CD14-positive monocyte (primary cell): ENCODE results near the gene TRIOBP. TPM values are rescaled to one million over a fixed set of nuclear protein-coding genes. Genes with fewer than 3 reads are reported as not detected.

Experiments used
- DNase-seq, 3 donors: peaks; one replicate each; pipeline ENCODE4 v3.0.0-alpha.2; 2011 to 2022
- H2AFZ ChIP-seq: 2 replicates; pipeline ENCODE4 v1.6.0; 2012; ENCODE audit warnings: mild to moderate bottlenecking, low read depth, low read length, inconsistent platforms; ENCODE audit not compliant: insufficient read depth, poor library complexity, severe bottlenecking
- H3K27ac ChIP-seq, 2 donors: 1 replicate in 1 of 2; 2 replicates in 1 of 2; pipeline ENCODE4 v1.5.1; 2012 to 2013; ENCODE audit warnings: low read length in 2 of 2, control low read depth in 1 of 2, inconsistent platforms in 1 of 2, low read depth in 1 of 2, mild to moderate bottlenecking in 1 of 2
- H3K27me3 ChIP-seq, 2 donors: one replicate each; pipeline versions ENCODE4 v1.6.0 to v1.6.1; 2011 to 2013; ENCODE audit warnings: low read length in 2 of 2; ENCODE audit not compliant: control insufficient read depth in 2 of 2, insufficient read depth in 2 of 2
- H3K36me3 ChIP-seq, 2 donors: replicated peaks in 1 of 2; 1 replicate in 1 of 2; 2 replicates in 1 of 2; pipeline versions ENCODE4 v1.5.1 to v1.6.1; 2012 to 2013; ENCODE audit warnings: low read length in 2 of 2, control low read depth in 1 of 2, inconsistent platforms in 1 of 2, mild to moderate bottlenecking in 1 of 2; ENCODE audit not compliant: insufficient read depth in 2 of 2, control insufficient read depth in 1 of 2
- H3K4me1 ChIP-seq, 2 donors: 1 replicate in 1 of 2; 2 replicates in 1 of 2; pipeline versions ENCODE4 v1.5.1 to v1.6.1; 2012 to 2013; ENCODE audit warnings: low read length in 2 of 2, control low read depth in 1 of 2, inconsistent platforms in 1 of 2, mild to moderate bottlenecking in 1 of 2, moderate library complexity in 1 of 2; ENCODE audit not compliant: insufficient read depth in 2 of 2, control insufficient read depth in 1 of 2
- H3K4me2 ChIP-seq: replicated peaks from 2 replicates; pipeline ENCODE3; 2012; ENCODE audit warnings: low read length, moderate library complexity, mild to moderate bottlenecking; ENCODE audit not compliant: poor library complexity, severe bottlenecking; ENCODE audit errors: extremely low read depth
- H3K4me3 ChIP-seq, 3 experiments: fragments of 200-600 bp in 1 of 3; sonication (generic) in 1 of 3; replicated peaks in 1 of 3; 1 replicate in 2 of 3; 2 replicates in 1 of 3; pipeline ENCODE4 v1.5.1; 2011 to 2013; ENCODE audit warnings: low read length in 3 of 3, mild to moderate bottlenecking in 3 of 3, control low read depth in 2 of 3, low read depth in 2 of 3, inconsistent platforms in 1 of 3, moderate library complexity in 1 of 3
- H3K79me2 ChIP-seq: 2 replicates; pipeline ENCODE4 v1.6.0; 2012; ENCODE audit warnings: mild to moderate bottlenecking, control low read depth, inconsistent platforms, low read length, moderate library complexity; ENCODE audit not compliant: insufficient read depth
- H3K9ac ChIP-seq: 2 replicates; pipeline ENCODE4 v1.6.0; 2017; ENCODE audit warnings: low read length, mild to moderate bottlenecking; ENCODE audit not compliant: insufficient read depth, poor library complexity, severe bottlenecking
- H3K9me3 ChIP-seq, 2 donors: replicated peaks in 1 of 2; 1 replicate in 1 of 2; 2 replicates in 1 of 2; pipeline versions ENCODE4 v1.5.1 to v1.6.1; 2012 to 2013; ENCODE audit warnings: low read length in 2 of 2, control low read depth in 1 of 2; ENCODE audit not compliant: control insufficient read depth in 1 of 2, insufficient read depth in 1 of 2
- H4K20me1 ChIP-seq: 2 replicates; pipeline ENCODE4 v1.6.0; 2012; ENCODE audit warnings: mild to moderate bottlenecking, low read length, control low read depth, moderate library complexity; ENCODE audit not compliant: insufficient read depth
- H3K27ac Mint-ChIP-seq, 7 donors: one replicate each; pipeline ENCODE4 v1.8.0; 2020; ENCODE audit warnings: mild to moderate bottlenecking in 7 of 7, mixed read lengths in 7 of 7, moderate library complexity in 6 of 7, inconsistent platforms in 2 of 7
- H3K27me3 Mint-ChIP-seq, 3 donors: one replicate each; pipeline ENCODE4 v1.8.0; 2021 to 2022; ENCODE audit warnings: low read depth in 3 of 3, mild to moderate bottlenecking in 3 of 3, mixed read lengths in 3 of 3, moderate library complexity in 3 of 3, inconsistent platforms in 1 of 3
- H3K36me3 Mint-ChIP-seq, 2 donors: one replicate each; pipeline ENCODE4 v1.8.0; 2020; ENCODE audit warnings: mixed read lengths in 2 of 2, inconsistent platforms in 1 of 2, mild to moderate bottlenecking in 1 of 2
- H3K4me1 Mint-ChIP-seq: one replicate; pipeline ENCODE4 v1.8.0; 2020; ENCODE audit warnings: mild to moderate bottlenecking, mixed read lengths
- H3K4me3 Mint-ChIP-seq, 2 donors: one replicate each; pipeline ENCODE4 v1.8.0; 2020; ENCODE audit warnings: mild to moderate bottlenecking in 2 of 2, mixed read lengths in 2 of 2, moderate library complexity in 1 of 2
- H3K9me3 Mint-ChIP-seq, 7 donors: one replicate each; pipeline ENCODE4 v1.8.0; 2020 to 2022; ENCODE audit warnings: mixed read lengths in 7 of 7, mild to moderate bottlenecking in 6 of 7, moderate library complexity in 6 of 7, inconsistent platforms in 2 of 7
- CTCF ChIP-seq: fragments of 200-600 bp; IDR thresholded peaks from one replicate; pipeline ENCODE4 v1.8.0; 2022; ENCODE audit warnings: antibody characterized with exemption, mild to moderate bottlenecking
- WGBS: methylation state at CpG from one replicate; pipeline ENCODE4 v1.1.5; 2013; ENCODE audit warnings: missing lambda C conversion rate; ENCODE audit not compliant: insufficient coverage; 5-methylcytosine and 5-hydroxymethylcytosine counted together
- intact Hi-C, 2 donors: fragments of 100-400 bp; cut with micrococcal nuclease; formaldehyde crosslinking; loops; one replicate each; pipeline versions ENCODE4 v1.15.0 to v1.15.1; 2023
- polyA plus RNA-seq, 3 donors: library from polyadenylated mRNA; depleted of rRNA in 1 of 3; unstranded in 2 of 3; stranded (reverse) in 1 of 3; fragments of 300-500 nt in 2 of 3; fragments of >200 nt in 1 of 3; fragmentation: Illumina TruSeq in 2 of 3; gene quantifications; 1 replicate in 2 of 3; 2 replicates in 1 of 3; pipeline ENCODE4 v1.2.3, GENCODE V29; 2012 to 2021

TRIOBP gene
- polyA plus RNA-seq, 3 donors = 43.0 to 46.6 (median 44.7) TPM

DNA sequence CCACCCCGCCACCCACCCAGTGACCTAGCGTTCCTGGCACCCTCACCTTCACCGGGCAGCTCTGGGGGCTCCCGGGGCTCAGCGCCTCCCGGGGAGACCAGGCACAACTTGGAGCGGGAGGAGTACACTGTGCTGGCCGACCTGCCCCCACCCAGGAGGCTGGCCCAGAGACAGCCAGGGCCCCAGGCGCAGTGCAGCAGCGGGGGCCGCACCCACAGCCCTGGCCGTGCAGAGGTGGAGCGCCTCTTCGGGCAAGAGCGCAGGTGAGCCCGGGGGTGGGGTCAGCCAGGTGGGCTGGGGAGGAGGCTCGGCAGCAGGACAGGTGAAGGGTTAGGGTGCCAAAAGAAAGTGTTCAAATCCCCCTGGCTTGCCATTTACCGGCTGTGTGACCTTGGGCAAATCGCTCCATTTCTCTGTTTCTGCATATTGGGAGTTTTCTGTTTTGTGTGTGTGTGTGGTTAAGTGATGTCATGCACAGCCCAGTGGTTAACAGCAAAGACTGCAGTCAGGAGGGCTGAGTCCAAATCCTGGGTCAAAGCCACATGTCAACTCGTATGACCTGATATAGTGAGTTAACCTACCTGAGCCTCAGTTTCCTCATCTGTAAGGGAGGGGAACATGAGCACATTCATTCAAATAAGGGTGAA is 29.5 kb downstream of the TRIOBP start:
- H3K4me1 Mint-ChIP-seq = peaks cover 39% of the 10 kb centered on the region
- no peaks in the 10 kb centered on the region for H3K27me3 ChIP-seq
- no peaks in the 10 kb centered on the region for H3K9me3 ChIP-seq
- H3K9ac ChIP-seq = no peak overlapping the region
- H4K20me1 ChIP-seq = no peaks in the 10 kb centered on the region
- H3K4me1 ChIP-seq = peaks cover 43 to 51% of the 10 kb centered on the region in 2 donors
- no peaks in the 10 kb centered on the region for H3K36me3 ChIP-seq
- peaks cover 8 to 24% of the 10 kb centered on the region in 2 donors for H3K36me3 Mint-ChIP-seq
- WGBS = 94% methylated on average over 19 of the region's 20 CpGs
- peak overlapping the region in 1 of 7 donors; percentile 66 for H3K27ac Mint-ChIP-seq
- H3K79me2 ChIP-seq = no peaks in the 10 kb centered on the region
- no peak overlapping the region for H3K27ac ChIP-seq
- H3K9me3 Mint-ChIP-seq = peaks cover 0 to 10% (median 7%) of the 10 kb centered on the region in 7 donors
- no peak overlapping the region for H3K4me3 Mint-ChIP-seq
- H3K4me3 ChIP-seq = no peak overlapping the region
- peak in 2 of 3 donors; percentile 27 to 54 for DNase-seq
- no peak overlapping the region for H3K4me2 ChIP-seq
- H2AFZ ChIP-seq = no peak overlapping the region
- intact Hi-C loops = no loop called here
- peaks cover 0 to 5% (median 3%) of the 10 kb centered on the region in 3 donors for H3K27me3 Mint-ChIP-seq
- TF ChIP-seq CTCF = peak; percentile 18

- H3K9ac ChIP-seq = no peak overlapping the region
Observed at GRCh38 chr22:37728620-37729019, 31.8 kb downstream of the TRIOBP start.

More at GRCh38 chr22:37728620-37729019, 31.8 kb downstream of the TRIOBP start:
- H3K4me3 Mint-ChIP-seq = no peak overlapping the region
- no peak for DNase-seq
- H3K4me1 ChIP-seq = peaks cover 55 to 67% of the 10 kb centered on the region in 2 donors
- H3K9me3 Mint-ChIP-seq = peaks cover 0 to 10% (median 5%) of the 10 kb centered on the region in 7 donors
- peak overlapping the region; percentile 6 to 73 for H3K27ac ChIP-seq
- peak overlapping the region; percentile 69 for H2AFZ ChIP-seq
- no peaks in the 10 kb centered on the region for H3K36me3 ChIP-seq
- H3K9me3 ChIP-seq = no peaks in the 10 kb centered on the region
- H3K27me3 Mint-ChIP-seq = peaks cover 0 to 5% (median 0%) of the 10 kb centered on the region in 3 donors
- H3K4me2 ChIP-seq = peak overlapping the region; percentile 40
- peak overlapping the region; percentile 72 to 90 (median 83) for H3K27ac Mint-ChIP-seq
- intact Hi-C loops = no loop called here
- peak overlapping the region in 1 of 3 experiments; percentile 27 for H3K4me3 ChIP-seq
- no peak for TF ChIP-seq CTCF
- no peaks in the 10 kb centered on the region for H3K79me2 ChIP-seq
- peaks cover 3 to 18% of the 10 kb centered on the region in 2 donors for H3K36me3 Mint-ChIP-seq
- H3K4me1 Mint-ChIP-seq = peaks cover 54% of the 10 kb centered on the region
- 100% methylated on average over 1 of the region's 1 CpG for WGBS
- H4K20me1 ChIP-seq = no peaks in the 10 kb centered on the region
- H3K27me3 ChIP-seq = no peaks in the 10 kb centered on the region
